Measurements from ENCODE around the gene P3H2. TPM values are rescaled to one million over a fixed set of nuclear protein-coding genes. Genes with fewer than 3 reads are reported as not detected.

The P3H2 gene
- total and polyA plus RNA-seq, 9 of the 15 experiments (the other 6 are each of a cell fraction or from before 2014, with no cell fraction given): 0.04 to 0.26 (median 0.22) TPM; not detected in 6

DNA sequence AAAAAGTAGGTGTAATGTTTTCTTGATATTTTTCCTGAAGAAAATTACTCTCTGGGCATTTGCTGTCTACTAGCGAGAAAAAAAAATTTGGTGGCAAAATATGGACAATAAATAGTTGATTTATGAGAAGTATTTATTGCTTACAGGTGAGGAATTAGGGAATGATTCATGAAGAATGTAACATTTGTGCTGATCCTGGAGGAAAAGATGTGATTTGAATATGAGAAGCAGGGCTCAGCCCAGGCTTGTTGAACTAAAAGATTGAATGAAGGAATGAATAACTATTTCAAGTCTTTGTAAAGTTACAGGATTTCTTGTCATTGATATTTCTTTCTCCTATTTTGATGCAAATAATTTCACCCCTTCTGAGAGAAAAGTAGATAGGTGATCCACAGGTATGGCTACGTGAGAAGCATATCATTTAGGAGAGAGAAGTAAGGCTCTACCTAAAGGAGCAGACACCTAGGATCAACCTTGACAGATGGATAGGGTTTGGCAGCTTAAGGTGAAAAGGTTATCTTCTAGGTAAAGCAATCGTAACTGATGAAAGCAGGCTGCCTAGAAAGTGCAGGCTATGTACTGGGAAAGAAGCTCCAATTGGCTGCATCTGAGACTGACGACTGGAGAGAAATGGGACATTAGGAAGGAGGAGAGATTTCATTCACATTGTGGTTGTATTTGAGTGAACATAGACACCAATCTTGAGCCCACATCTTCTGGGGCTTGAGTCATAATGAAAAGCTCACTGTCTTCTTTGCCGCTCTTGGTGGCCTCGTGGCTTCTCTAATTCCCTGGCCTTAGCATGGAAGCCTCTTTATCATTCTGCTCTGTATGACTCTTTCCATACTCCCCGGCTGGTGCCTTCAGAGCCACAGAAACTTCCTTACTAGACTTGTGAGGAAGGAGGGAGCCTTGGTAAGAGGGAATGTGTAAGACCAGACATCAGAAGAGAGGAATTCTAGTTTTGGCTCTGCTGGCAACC lies 106.5 kb downstream of the P3H2 start:
- Histone ChIP-seq H3K9me3 (replicated peaks; ENCODE audit: control insufficient read depth, insufficient read depth, low read depth, low read length) (no peaks in the 10 kb centered on the region), H3K9me1 (ENCODE audit: control insufficient read depth, insufficient read depth, low read length) (no peaks in the 10 kb centered on the region), H3K27me3 (ENCODE audit: control insufficient read depth in 2 of 2, insufficient read depth in 2 of 2, low read length in 2 of 2) (no peaks in the 10 kb centered on the region), H4K20me1 (replicated peaks; ENCODE audit: control insufficient read depth, insufficient read depth, low read length) (no peaks in the 10 kb centered on the region), H3K4me1 (replicated peaks in 1 of 2; ENCODE audit: control insufficient read depth in 2 of 2, insufficient read depth in 2 of 2, low read length in 2 of 2) (no peaks in the 10 kb centered on the region), H2AFZ (ENCODE audit: low read depth, low read length) (no peak overlapping the region), H3K4me2 (ENCODE audit: insufficient read depth, low read length) (no peak overlapping the region), H3K36me3 (ENCODE audit: control insufficient read depth, insufficient read depth, low read length) (no peaks in the 10 kb centered on the region), H3K27ac (ENCODE audit: extremely low read depth, low read depth, low read length) (no peak overlapping the region), H3K79me2 (ENCODE audit: control insufficient read depth, insufficient read depth, low read length) (no peaks in the 10 kb centered on the region), H3K4me3 (no peak overlapping the region), H3K9ac (ENCODE audit: insufficient read depth in 1 of 2, low read depth in 2 of 2, low read length in 2 of 2) (no peak overlapping the region)
- ATAC-seq (no peak), FAIRE-seq (no peak), DNase-seq (ENCODE audit: extremely low read depth in 1 of 4, low spot score in 3 of 4) (no peak)
- no TSS peak for BruUV-seq (replicated peaks)
- in situ Hi-C loops (cut with MboI) (no loop called here), intact Hi-C loops (cut with micrococcal nuclease) (no loop called here)
- ChIA-PET CTCF (ENCODE audit: low intra/inter-chr PET ratio) (no interaction called here), POLR2A (no interaction called here)
- WGBS (ENCODE audit: insufficient coverage, low coverage, missing lambda C conversion rate): 4% methylated on average over 7 of the region's 7 CpGs
- no peak for TF ChIP-seq POLR3A (IDR thresholded peaks at IDR 0.05; ENCODE audit: borderline replicate concordance, extremely low read depth, insufficient read depth, insufficient read length)
- TF ChIP-seq POU5F1 (IDR thresholded peaks at IDR 0.05; ENCODE audit: borderline replicate concordance, low read depth, low read length, partially characterized antibody): no peak
- TF ChIP-seq, protein P1, sequence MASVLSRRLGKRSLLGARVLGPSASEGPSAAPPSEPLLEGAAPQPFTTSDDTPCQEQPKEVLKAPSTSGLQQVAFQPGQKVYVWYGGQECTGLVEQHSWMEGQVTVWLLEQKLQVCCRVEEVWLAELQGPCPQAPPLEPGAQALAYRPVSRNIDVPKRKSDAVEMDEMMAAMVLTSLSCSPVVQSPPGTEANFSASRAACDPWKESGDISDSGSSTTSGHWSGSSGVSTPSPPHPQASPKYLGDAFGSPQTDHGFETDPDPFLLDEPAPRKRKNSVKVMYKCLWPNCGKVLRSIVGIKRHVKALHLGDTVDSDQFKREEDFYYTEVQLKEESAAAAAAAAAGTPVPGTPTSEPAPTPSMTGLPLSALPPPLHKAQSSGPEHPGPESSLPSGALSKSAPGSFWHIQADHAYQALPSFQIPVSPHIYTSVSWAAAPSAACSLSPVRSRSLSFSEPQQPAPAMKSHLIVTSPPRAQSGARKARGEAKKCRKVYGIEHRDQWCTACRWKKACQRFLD (CRISPR knock-in tag; IDR thresholded peaks at IDR 0.05): no peak
- TF ChIP-seq TAF7 (tag; IDR thresholded peaks at IDR 0.05): no peak
- TF ChIP-seq, protein P2, sequence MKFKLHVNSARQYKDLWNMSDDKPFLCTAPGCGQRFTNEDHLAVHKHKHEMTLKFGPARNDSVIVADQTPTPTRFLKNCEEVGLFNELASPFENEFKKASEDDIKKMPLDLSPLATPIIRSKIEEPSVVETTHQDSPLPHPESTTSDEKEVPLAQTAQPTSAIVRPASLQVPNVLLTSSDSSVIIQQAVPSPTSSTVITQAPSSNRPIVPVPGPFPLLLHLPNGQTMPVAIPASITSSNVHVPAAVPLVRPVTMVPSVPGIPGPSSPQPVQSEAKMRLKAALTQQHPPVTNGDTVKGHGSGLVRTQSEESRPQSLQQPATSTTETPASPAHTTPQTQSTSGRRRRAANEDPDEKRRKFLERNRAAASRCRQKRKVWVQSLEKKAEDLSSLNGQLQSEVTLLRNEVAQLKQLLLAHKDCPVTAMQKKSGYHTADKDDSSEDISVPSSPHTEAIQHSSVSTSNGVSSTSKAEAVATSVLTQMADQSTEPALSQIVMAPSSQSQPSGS (CRISPR knock-in tag; IDR thresholded peaks at IDR 0.05): no peak
- TF ChIP-seq DPF2 (IDR thresholded peaks at IDR 0.05): no peak
- TF ChIP-seq, protein P3, sequence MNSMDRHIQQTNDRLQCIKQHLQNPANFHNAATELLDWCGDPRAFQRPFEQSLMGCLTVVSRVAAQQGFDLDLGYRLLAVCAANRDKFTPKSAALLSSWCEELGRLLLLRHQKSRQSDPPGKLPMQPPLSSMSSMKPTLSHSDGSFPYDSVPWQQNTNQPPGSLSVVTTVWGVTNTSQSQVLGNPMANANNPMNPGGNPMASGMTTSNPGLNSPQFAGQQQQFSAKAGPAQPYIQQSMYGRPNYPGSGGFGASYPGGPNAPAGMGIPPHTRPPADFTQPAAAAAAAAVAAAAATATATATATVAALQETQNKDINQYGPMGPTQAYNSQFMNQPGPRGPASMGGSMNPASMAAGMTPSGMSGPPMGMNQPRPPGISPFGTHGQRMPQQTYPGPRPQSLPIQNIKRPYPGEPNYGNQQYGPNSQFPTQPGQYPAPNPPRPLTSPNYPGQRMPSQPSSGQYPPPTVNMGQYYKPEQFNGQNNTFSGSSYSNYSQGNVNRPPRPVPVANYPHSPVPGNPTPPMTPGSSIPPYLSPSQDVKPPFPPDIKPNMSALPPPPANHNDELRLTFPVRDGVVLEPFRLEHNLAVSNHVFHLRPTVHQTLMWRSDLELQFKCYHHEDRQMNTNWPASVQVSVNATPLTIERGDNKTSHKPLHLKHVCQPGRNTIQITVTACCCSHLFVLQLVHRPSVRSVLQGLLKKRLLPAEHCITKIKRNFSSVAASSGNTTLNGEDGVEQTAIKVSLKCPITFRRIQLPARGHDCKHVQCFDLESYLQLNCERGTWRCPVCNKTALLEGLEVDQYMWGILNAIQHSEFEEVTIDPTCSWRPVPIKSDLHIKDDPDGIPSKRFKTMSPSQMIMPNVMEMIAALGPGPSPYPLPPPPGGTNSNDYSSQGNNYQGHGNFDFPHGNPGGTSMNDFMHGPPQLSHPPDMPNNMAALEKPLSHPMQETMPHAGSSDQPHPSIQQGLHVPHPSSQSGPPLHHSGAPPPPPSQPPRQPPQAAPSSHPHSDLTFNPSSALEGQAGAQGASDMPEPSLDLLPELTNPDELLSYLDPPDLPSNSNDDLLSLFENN (IDR thresholded peaks at IDR 0.05; ENCODE audit: low read depth in 2 of 2, low read length in 2 of 2): no peak
- TF ChIP-seq TBP (optimal IDR thresholded peaks at IDR 0.05; ENCODE audit: low read depth, low read length): no peak
- no peak for TF ChIP-seq CREM (IDR thresholded peaks at IDR 0.05; ENCODE audit: low read depth)
- TF ChIP-seq, protein P4, sequence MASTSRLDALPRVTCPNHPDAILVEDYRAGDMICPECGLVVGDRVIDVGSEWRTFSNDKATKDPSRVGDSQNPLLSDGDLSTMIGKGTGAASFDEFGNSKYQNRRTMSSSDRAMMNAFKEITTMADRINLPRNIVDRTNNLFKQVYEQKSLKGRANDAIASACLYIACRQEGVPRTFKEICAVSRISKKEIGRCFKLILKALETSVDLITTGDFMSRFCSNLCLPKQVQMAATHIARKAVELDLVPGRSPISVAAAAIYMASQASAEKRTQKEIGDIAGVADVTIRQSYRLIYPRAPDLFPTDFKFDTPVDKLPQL (IDR thresholded peaks at IDR 0.05; ENCODE audit: extremely low read depth, insufficient read length): no peak
- TF ChIP-seq, protein P5, sequence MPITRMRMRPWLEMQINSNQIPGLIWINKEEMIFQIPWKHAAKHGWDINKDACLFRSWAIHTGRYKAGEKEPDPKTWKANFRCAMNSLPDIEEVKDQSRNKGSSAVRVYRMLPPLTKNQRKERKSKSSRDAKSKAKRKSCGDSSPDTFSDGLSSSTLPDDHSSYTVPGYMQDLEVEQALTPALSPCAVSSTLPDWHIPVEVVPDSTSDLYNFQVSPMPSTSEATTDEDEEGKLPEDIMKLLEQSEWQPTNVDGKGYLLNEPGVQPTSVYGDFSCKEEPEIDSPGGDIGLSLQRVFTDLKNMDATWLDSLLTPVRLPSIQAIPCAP (CRISPR knock-in tag; IDR thresholded peaks at IDR 0.05; ENCODE audit: borderline replicate concordance): no peak
- TF ChIP-seq ARID2 (IDR thresholded peaks at IDR 0.05): no peak
